PC-3 (cell line): ENCODE results near the gene CEP120. TPM values are rescaled to one million over a fixed set of nuclear protein-coding genes. Genes with fewer than 3 reads are reported as not detected.

Source experiments
- ATAC-seq: fragments of 200-7000 bp; cut with Tn5 transposase; 2 replicates; pipeline ENCODE4 v1.9.1; 2020; ENCODE audit warnings: mild to moderate bottlenecking, moderate library complexity
- BruUV-seq: library from RNA; stranded (reverse); fragments of 400-500 nt; replicated peaks from 2 replicates; lab custom pipeline; 2021; lab: Mats Ljungman, UMichigan
- CTCF ChIA-PET: fragments of 300-600 bp; sonication (Branson Sonifier 250); formaldehyde crosslinking; loops from one replicate; lab custom pipeline; 2022; ENCODE audit warnings: antibody characterized with exemption; lab: Charles Lee
- POLR2A ChIA-PET: fragments of 300-600 bp; sonication (Branson Sonifier 250); formaldehyde crosslinking; loops from one replicate; lab custom pipeline; 2022; ENCODE audit warnings: antibody characterized with exemption; ENCODE audit not compliant: unreplicated experiment; lab: Charles Lee
- DNase-seq: peaks from one replicate; pipeline ENCODE4 v3.0.0-alpha.2; 2015
- H2AFZ ChIP-seq: fragments of 300-600 bp; sonication (generic); 2 replicates; pipeline ENCODE4 v1.6.0; 2016; ENCODE audit warnings: antibody characterized with exemption, low read length
- H3F3A ChIP-seq: fragments of 300-600 bp; sonication (generic); one replicate; pipeline ENCODE4 v1.6.0; 2017; ENCODE audit warnings: antibody characterized with exemption, low read length, control low read depth, mild to moderate bottlenecking; ENCODE audit not compliant: unreplicated experiment
- H3K27ac ChIP-seq: fragments of 300-600 bp; sonication (generic); 2 replicates; pipeline ENCODE4 v1.5.1; 2016; ENCODE audit warnings: mild to moderate bottlenecking, low read length
- H3K27me3 ChIP-seq: fragments of 300-600 bp; sonication (generic); 2 replicates; pipeline ENCODE4 v1.6.1; 2016; ENCODE audit warnings: low read length, mixed read lengths
- H3K36me3 ChIP-seq: fragments of 300-600 bp; sonication (generic); 2 replicates; pipeline ENCODE4 v1.6.1; 2016; ENCODE audit warnings: low read depth, mixed run types, low read length, mixed read lengths
- H3K4me1 ChIP-seq: fragments of 300-600 bp; sonication (generic); 2 replicates; pipeline ENCODE4 v1.5.1; 2016; ENCODE audit warnings: low read length; ENCODE audit not compliant: insufficient read depth
- H3K4me2 ChIP-seq: fragments of 300-600 bp; sonication (generic); 2 replicates; pipeline ENCODE4 v1.6.0; 2016; ENCODE audit warnings: low read length
- H3K4me3 ChIP-seq: fragments of 300-600 bp; sonication (generic); 2 replicates; pipeline ENCODE4 v1.5.1; 2016; ENCODE audit warnings: mild to moderate bottlenecking, low read length, mixed read lengths
- H3K79me2 ChIP-seq: fragments of 300-600 bp; sonication (generic); 2 replicates; pipeline ENCODE4 v1.6.1; 2017; ENCODE audit warnings: low read length, mixed read lengths
- H3K9ac ChIP-seq: fragments of 300-600 bp; sonication (generic); 2 replicates; pipeline ENCODE4 v1.6.0; 2016; ENCODE audit warnings: mild to moderate bottlenecking, low read length
- H3K9me2 ChIP-seq: fragments of 300-600 bp; sonication (generic); replicated peaks from 2 replicates; pipeline ENCODE4 v1.6.1; 2016; ENCODE audit warnings: mixed run types, low read length, mixed read lengths
- H3K9me3 ChIP-seq: fragments of 300-600 bp; sonication (generic); 2 replicates; pipeline ENCODE4 v1.6.1; 2016; ENCODE audit warnings: low read length, mixed read lengths
- H4K20me1 ChIP-seq: fragments of 300-600 bp; sonication (generic); 2 replicates; pipeline ENCODE4 v1.6.1; 2016; ENCODE audit warnings: low read length, mixed read lengths
- EZH2 ChIP-seq: fragments of 300-600 bp; sonication (generic); IDR thresholded peaks from one replicate; pipeline ENCODE4 v1.6.1; 2017; ENCODE audit warnings: antibody characterized with exemption, mild to moderate bottlenecking, low read length; ENCODE audit not compliant: unreplicated experiment
- EZH2phosphoT487 ChIP-seq: fragments of 300-600 bp; sonication (generic); IDR thresholded peaks from 2 replicates; pipeline ENCODE4 v1.6.1; 2018; ENCODE audit warnings: mild to moderate bottlenecking, antibody characterized with exemption, low read length, borderline replicate concordance
- intact Hi-C: fragments of 100-400 bp; cut with micrococcal nuclease; formaldehyde crosslinking; loops from 2 replicates; pipeline ENCODE4 v1.9.0; 2023
- total RNA-seq: library from RNA; depleted of rRNA; stranded (reverse); fragments of >200 nt; gene quantifications from 2 replicates; pipeline ENCODE4 v1.2.3, GENCODE V29; 2014
- TF ChIP-seq, protein P1 (sequence below): fragments of 300-600 bp; sonication (generic); conservative IDR thresholded peaks from 2 replicates; pipeline ENCODE4 v1.5.1; 2017; ENCODE audit warnings: antibody characterized with exemption, low read depth, mild to moderate bottlenecking, low read length

The CEP120 gene
- total RNA-seq, 1 experiment from 2014 or later, result 11.5 TPM

DNA sequence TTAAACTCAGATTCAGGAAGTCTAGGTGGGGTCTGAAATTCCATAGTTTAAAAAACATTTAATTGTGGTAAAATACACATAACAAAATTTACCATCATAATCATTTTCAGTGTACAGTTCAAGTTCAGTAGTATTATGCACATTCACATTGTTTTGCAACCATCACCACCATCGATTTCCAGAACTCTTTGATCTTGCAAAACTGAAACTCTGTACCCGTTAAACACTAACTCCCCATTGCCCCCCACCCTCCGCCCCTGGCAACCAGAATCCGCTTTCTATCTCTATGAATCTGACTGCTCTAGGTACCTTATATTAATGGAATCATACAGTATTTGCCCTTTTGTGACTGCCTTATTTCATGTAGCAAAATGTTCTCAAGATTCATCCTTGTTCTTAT is 117.5 kb downstream of the CEP120 start:
- no peaks in the 10 kb centered on the region for H3K27me3 ChIP-seq
- no TSS peak for BruUV-seq
- ChIA-PET POLR2A (no interaction called here), CTCF (no interaction called here)
- no peaks in the 10 kb centered on the region for H3K36me3 ChIP-seq
- H3K4me2 ChIP-seq, result no peak overlapping the region
- H3K79me2 ChIP-seq, result no peaks in the 10 kb centered on the region
- H3F3A ChIP-seq, result no peaks in the 10 kb centered on the region
- H3K9me2 ChIP-seq, result no peaks in the 10 kb centered on the region
- no peak overlapping the region for H3K27ac ChIP-seq
- TF ChIP-seq EZH2 (no peak), EZH2phosphoT487 (no peak)
- TF ChIP-seq, protein P1, sequence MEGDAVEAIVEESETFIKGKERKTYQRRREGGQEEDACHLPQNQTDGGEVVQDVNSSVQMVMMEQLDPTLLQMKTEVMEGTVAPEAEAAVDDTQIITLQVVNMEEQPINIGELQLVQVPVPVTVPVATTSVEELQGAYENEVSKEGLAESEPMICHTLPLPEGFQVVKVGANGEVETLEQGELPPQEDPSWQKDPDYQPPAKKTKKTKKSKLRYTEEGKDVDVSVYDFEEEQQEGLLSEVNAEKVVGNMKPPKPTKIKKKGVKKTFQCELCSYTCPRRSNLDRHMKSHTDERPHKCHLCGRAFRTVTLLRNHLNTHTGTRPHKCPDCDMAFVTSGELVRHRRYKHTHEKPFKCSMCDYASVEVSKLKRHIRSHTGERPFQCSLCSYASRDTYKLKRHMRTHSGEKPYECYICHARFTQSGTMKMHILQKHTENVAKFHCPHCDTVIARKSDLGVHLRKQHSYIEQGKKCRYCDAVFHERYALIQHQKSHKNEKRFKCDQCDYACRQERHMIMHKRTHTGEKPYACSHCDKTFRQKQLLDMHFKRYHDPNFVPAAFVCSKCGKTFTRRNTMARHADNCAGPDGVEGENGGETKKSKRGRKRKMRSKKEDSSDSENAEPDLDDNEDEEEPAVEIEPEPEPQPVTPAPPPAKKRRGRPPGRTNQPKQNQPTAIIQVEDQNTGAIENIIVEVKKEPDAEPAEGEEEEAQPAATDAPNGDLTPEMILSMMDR, result no peak
- no peak overlapping the region for H3K9ac ChIP-seq
- H3K9me3 ChIP-seq, result no peaks in the 10 kb centered on the region
- H4K20me1 ChIP-seq, result no peaks in the 10 kb centered on the region
- H3K4me3 ChIP-seq, result no peak overlapping the region
- intact Hi-C loops, result no loop called here
- no peak overlapping the region for H2AFZ ChIP-seq
- no peak for ATAC-seq
- no peaks in the 10 kb centered on the region for H3K4me1 ChIP-seq
- DNase-seq, result no peak

DNA sequence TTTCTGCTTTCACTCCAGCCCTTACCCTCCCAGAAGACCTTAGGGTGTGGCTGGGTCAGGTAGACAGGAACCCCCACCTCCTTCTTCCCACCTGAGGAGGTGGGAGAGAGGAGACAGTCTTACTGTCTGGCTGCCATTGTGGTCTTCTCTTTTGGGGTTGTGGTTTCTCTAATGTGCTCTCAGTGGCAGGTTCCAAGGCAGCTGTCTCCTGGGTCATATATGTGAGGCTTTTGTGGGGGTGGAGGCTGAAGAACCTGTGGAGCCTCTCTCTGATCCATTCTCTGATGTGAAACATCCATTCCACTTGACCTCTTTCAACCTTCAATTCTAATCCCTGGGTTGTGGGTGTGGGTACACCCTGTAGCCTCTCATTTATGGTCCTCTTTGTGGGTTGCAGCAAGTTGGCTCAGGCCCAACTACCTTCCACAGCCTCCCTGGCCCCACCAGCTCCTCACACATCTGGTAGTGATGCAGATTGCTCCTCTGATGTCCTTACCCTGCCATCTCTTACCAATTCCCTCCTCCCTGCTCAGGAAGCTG is 118.4 kb downstream of the CEP120 start:
- Histone ChIP-seq H3K4me2 (no peak overlapping the region), H3K36me3 (no peaks in the 10 kb centered on the region), H3K9ac (no peak overlapping the region), H3K4me3 (no peak overlapping the region), H3K27ac (no peak overlapping the region), H3K9me3 (no peaks in the 10 kb centered on the region), H3K9me2 (no peaks in the 10 kb centered on the region), H4K20me1 (no peaks in the 10 kb centered on the region), H2AFZ (no peak overlapping the region), H3K79me2 (no peaks in the 10 kb centered on the region), H3F3A (no peaks in the 10 kb centered on the region), H3K4me1 (no peaks in the 10 kb centered on the region), H3K27me3 (no peaks in the 10 kb centered on the region)
- TF ChIP-seq, protein P1, result no peak
- TF ChIP-seq EZH2phosphoT487 (no peak), EZH2 (no peak)
- no TSS peak for BruUV-seq
- CTCF ChIA-PET, result no interaction called here
- ATAC-seq, result no peak
- DNase-seq, result no peak
- POLR2A ChIA-PET, result no interaction called here
- intact Hi-C loops, result no loop called here

DNA sequence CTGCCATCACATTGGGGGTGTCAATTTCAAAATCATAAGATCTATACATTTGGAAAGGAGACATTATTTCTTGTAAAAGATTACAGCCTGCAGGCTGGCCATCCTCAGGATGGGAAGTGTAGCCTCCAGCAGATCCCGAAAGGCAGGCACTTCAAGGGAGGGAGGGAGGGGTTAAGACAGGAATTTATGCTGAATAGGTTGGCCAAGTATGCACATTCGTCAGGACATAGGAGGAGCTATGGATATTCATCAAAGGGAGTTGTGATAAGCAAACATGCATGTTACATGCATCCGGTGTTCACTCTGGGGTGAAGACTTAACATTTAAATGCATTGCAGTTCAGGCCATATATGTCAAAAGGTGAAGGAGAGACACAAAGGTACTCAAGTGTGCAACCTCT is 119.4 kb downstream of the CEP120 start:
- no peaks in the 10 kb centered on the region for H3K9me2 ChIP-seq
- no peaks in the 10 kb centered on the region for H3K4me1 ChIP-seq
- H3K79me2 ChIP-seq, result no peaks in the 10 kb centered on the region
- no peak for DNase-seq
- no peak for ATAC-seq
- no TSS peak for BruUV-seq
- POLR2A ChIA-PET, result no interaction called here
- no peaks in the 10 kb centered on the region for H3K9me3 ChIP-seq
- H4K20me1 ChIP-seq, result no peaks in the 10 kb centered on the region
- H3K4me2 ChIP-seq, result no peak overlapping the region
- H3K9ac ChIP-seq, result no peak overlapping the region
- no peak overlapping the region for H3K27ac ChIP-seq
- no peak overlapping the region for H3K4me3 ChIP-seq
- TF ChIP-seq, protein P1, result no peak
- no peak overlapping the region for H2AFZ ChIP-seq
- intact Hi-C loops, result no loop called here
- H3K36me3 ChIP-seq, result no peaks in the 10 kb centered on the region
- no peaks in the 10 kb centered on the region for H3F3A ChIP-seq
- H3K27me3 ChIP-seq, result no peaks in the 10 kb centered on the region
- CTCF ChIA-PET, result no interaction called here
